OCI-LY1 (cell line): ENCODE measurements around the gene CRYL1.

Experiments used
- EZH2 ChIP-seq: fragments of 200-600 bp; sonication (generic), shearing (Covaris generic); IDR thresholded peaks from 2 replicates; pipeline ENCODE4 v1.8.0; 2017; ENCODE audit warnings: borderline replicate concordance, mixed run types, mild to moderate bottlenecking, antibody characterized with exemption, low read length, moderate library complexity, mixed read lengths
- TF ChIP-seq, protein P1 (sequence below): fragments of 200-600 bp; sonication (generic), shearing (Covaris generic); IDR thresholded peaks from 2 replicates; pipeline ENCODE4 v1.5.1; 2017; ENCODE audit warnings: mild to moderate bottlenecking, antibody characterized with exemption, low read length, moderate library complexity, mixed read lengths

DNA sequence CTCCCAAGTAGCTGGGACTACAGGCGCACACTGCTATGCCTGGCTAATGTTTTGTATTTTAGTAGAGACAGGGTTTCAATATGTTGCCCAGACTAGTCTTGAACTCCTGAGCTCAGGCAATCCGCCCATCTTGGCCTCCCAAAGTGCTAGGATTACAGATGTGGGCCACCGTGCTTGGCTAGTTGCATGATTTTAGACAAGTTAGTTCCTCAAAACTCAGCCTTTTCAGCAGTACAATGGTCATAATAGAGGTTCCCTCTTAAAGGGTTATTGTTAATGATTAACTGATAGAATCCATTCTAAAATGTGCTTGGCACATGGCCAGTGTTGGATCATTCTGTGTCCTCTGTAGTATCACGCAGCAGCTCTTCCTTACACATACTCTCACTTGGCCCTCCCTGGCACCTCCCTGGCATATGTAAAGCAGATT lies 21.8 kb upstream of the CRYL1 start:
- TF ChIP-seq, protein P1, sequence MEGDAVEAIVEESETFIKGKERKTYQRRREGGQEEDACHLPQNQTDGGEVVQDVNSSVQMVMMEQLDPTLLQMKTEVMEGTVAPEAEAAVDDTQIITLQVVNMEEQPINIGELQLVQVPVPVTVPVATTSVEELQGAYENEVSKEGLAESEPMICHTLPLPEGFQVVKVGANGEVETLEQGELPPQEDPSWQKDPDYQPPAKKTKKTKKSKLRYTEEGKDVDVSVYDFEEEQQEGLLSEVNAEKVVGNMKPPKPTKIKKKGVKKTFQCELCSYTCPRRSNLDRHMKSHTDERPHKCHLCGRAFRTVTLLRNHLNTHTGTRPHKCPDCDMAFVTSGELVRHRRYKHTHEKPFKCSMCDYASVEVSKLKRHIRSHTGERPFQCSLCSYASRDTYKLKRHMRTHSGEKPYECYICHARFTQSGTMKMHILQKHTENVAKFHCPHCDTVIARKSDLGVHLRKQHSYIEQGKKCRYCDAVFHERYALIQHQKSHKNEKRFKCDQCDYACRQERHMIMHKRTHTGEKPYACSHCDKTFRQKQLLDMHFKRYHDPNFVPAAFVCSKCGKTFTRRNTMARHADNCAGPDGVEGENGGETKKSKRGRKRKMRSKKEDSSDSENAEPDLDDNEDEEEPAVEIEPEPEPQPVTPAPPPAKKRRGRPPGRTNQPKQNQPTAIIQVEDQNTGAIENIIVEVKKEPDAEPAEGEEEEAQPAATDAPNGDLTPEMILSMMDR, result no peak
- no peak for TF ChIP-seq EZH2
